ENCODE data around the gene LRRTM3.

DNA sequence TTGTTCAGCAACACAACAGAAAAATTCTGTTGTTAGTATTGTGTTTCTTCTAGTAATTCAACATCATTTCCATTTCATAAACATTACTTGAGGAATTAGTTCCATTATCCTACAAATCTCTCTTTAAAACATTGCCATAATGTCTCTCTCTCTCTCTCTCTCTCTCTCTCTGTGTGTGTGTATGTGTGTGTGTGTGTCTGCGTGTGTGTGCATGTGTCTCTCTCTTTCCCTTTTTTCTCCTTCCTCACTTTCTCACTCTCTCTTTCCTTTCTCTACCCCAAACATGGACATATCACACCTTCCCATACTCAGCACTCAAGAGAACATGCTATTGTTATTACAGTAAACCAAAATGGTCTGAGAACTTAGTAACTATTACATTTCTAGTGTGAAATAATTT, 16.6 kb downstream of the LRRTM3 start:
- TF ChIP-seq POLR2A (IDR thresholded peaks at IDR 0.05; ENCODE audit: low read length) (no peak), GATA1 (IDR thresholded peaks at IDR 0.05; ENCODE audit: low read depth, low read length) (no peak)
